GM12878 (cell line): ENCODE measurements around the gene ZBTB16. TPM values are rescaled to one million over a fixed set of nuclear protein-coding genes. Genes with fewer than 3 reads are reported as not detected.

Experiments
- ATAC-seq: fragments of 200-7000 bp; cut with Tn5 transposase; 3 replicates; pipeline ENCODE4 v1.9.1; 2020; ENCODE audit warnings: mild to moderate bottlenecking, moderate library complexity
- BruUV-seq: library from RNA; stranded (reverse); fragments of 400-500 nt; replicated peaks from 2 replicates; lab custom pipeline; 2021; lab: Mats Ljungman, UMichigan
- CTCF ChIA-PET: fragments of 300-600 bp; sonication (Branson Sonifier 250); formaldehyde crosslinking; extraction: SDS; loops from one replicate; lab custom pipeline; 2021; ENCODE audit warnings: inconsistent platforms; lab: Yijun Ruan, JAX
- POLR2A ChIA-PET: fragments of 350-600 bp; formaldehyde crosslinking; extraction: SDS; loops from one replicate; lab custom pipeline; 2021; ENCODE audit warnings: inconsistent platforms; lab: Charles Lee
- RAD21 ChIA-PET: fragments of 300-600 bp; sonication (Branson Sonifier 250); formaldehyde crosslinking; loops from one replicate; lab custom pipeline; 2023; ENCODE audit warnings: antibody characterized with exemption; ENCODE audit not compliant: unreplicated experiment; lab: Charles Lee
- SMC1A ChIA-PET: fragments of 300-600 bp; sonication (Branson Sonifier 250); formaldehyde crosslinking; loops from one replicate; lab custom pipeline; 2023; ENCODE audit not compliant: unreplicated experiment, uncharacterized antibody; lab: Charles Lee
- DNase-seq: peaks from one replicate; pipeline ENCODE4 v3.0.0-alpha.2; 2011; ENCODE audit warnings: low read depth, low spot score
- FAIRE-seq: peaks from 3 replicates; lab custom pipeline; 2011; peaks lifted over from hg19 to GRCh38; lab: Jason Lieb, UNC
- H2AFZ ChIP-seq: 2 replicates; pipeline ENCODE4 v1.6.0; 2011; ENCODE audit warnings: low read depth, low read length, control low read depth; ENCODE audit not compliant: control insufficient read depth
- H3K27ac ChIP-seq: 2 replicates; pipeline ENCODE4 v1.5.1; 2011; ENCODE audit warnings: control low read depth; ENCODE audit not compliant: control insufficient read depth, insufficient read depth
- H3K27me3 ChIP-seq, 2 experiments: replicated peaks in 1 of 2; 2 replicates each; pipeline versions ENCODE4 v1.6.0 to v1.6.1; 2011; ENCODE audit warnings: low read length in 1 of 2; ENCODE audit not compliant: control insufficient read depth in 2 of 2, insufficient read depth in 2 of 2
- H3K36me3 ChIP-seq, 2 experiments: 2 replicates each; pipeline ENCODE4 v1.5.1; 2011; ENCODE audit warnings: low read length in 1 of 2; ENCODE audit not compliant: control insufficient read depth in 2 of 2, insufficient read depth in 2 of 2
- H3K4me1 ChIP-seq: 2 replicates; pipeline ENCODE4 v1.6.1; 2011; ENCODE audit warnings: mild to moderate bottlenecking, low read length, moderate library complexity, mixed read lengths; ENCODE audit not compliant: control insufficient read depth, insufficient read depth
- H3K4me2 ChIP-seq: 2 replicates; pipeline ENCODE4 v1.6.0; 2011; ENCODE audit warnings: control low read depth; ENCODE audit not compliant: control insufficient read depth, insufficient read depth
- H3K4me3 ChIP-seq: fragments of 200-600 bp; sonication (generic); 2 replicates; pipeline ENCODE4 v1.5.1; 2016
- H3K79me2 ChIP-seq: 2 replicates; pipeline ENCODE4 v1.6.0; 2011; ENCODE audit warnings: low read length; ENCODE audit not compliant: control insufficient read depth, insufficient read depth
- H3K9ac ChIP-seq: 2 replicates; pipeline ENCODE4 v1.8.0; 2011; ENCODE audit warnings: low read length, control low read depth, mixed read lengths; ENCODE audit not compliant: control insufficient read depth, insufficient read depth
- H3K9me3 ChIP-seq: replicated peaks from 3 replicates; pipeline ENCODE4 v1.5.1; 2011; ENCODE audit warnings: mild to moderate bottlenecking, low read length; ENCODE audit not compliant: control insufficient read depth, insufficient read depth
- H4K20me1 ChIP-seq: 2 replicates; pipeline ENCODE4 v1.6.0; 2011; ENCODE audit not compliant: control insufficient read depth, insufficient read depth
- ETV6 ChIP-seq, 2 experiments: fragments of 450-650 bp in 1 of 2; IDR thresholded peaks in 1 of 2; conservative IDR thresholded peaks in 1 of 2; 2 replicates each; pipeline ENCODE4 v1.6.1; 2014; ENCODE audit warnings: antibody characterized with exemption in 1 of 2, borderline replicate concordance in 1 of 2, low read depth in 1 of 2, mild to moderate bottlenecking in 1 of 2, moderate library complexity in 1 of 2
- MTA3 ChIP-seq: IDR thresholded peaks from 2 replicates; pipeline ENCODE4 v1.6.1; 2012; ENCODE audit warnings: low read length, inconsistent platforms, borderline replicate concordance
- MXI1 ChIP-seq: fragments of 150-350 bp; IDR thresholded peaks from 2 replicates; pipeline ENCODE4 v1.6.1; 2011; ENCODE audit warnings: low read depth, mild to moderate bottlenecking, inconsistent platforms, low read length, improper control_type of control experiment
- PAX5 ChIP-seq: IDR thresholded peaks from 2 replicates; pipeline ENCODE4 v1.6.1; 2011; ENCODE audit warnings: low read depth, low read length, borderline replicate concordance
- SIN3A ChIP-seq: IDR thresholded peaks from 2 replicates; pipeline ENCODE4 v1.6.1; 2012; ENCODE audit warnings: low read depth, low read length, improper control_type of control experiment
- TBL1XR1 ChIP-seq: IDR thresholded peaks from 2 replicates; pipeline ENCODE4 v1.6.1; 2012; ENCODE audit warnings: low read depth, low read length, improper control_type of control experiment
- TCF3 ChIP-seq: IDR thresholded peaks from 2 replicates; pipeline ENCODE4 v1.6.1; 2012; ENCODE audit warnings: low read depth, mild to moderate bottlenecking, low read length, borderline replicate concordance; ENCODE audit not compliant: insufficient read depth
- WGBS: methylation state at CpG from one replicate; pipeline ENCODE4 v1.1.6; 2016; ENCODE audit warnings: low lambda C conversion rate; ENCODE audit not compliant: insufficient replicate concordance, insufficient coverage; ENCODE audit errors: missing lambda C conversion rate; 5-methylcytosine and 5-hydroxymethylcytosine counted together
- in situ Hi-C: fragments of 300-500 bp; cut with MboI; formaldehyde crosslinking; loops from 9 replicates; pipeline ENCODE4 v1.14.3; 2018; ENCODE audit warnings: mixed read lengths
- intact Hi-C: fragments of 100-400 bp; cut with micrococcal nuclease; formaldehyde crosslinking; loops from one replicate; pipeline ENCODE4 v1.14.2; 2022; ENCODE audit not compliant: unreplicated experiment
- polyA plus RNA-seq, 11 experiments: library from polyadenylated mRNA; depleted of rRNA in 4 of 11; unstranded in 6 of 11; stranded (reverse) in 5 of 11; fragments of >200 nt; fragmentation: Nextera tagmentation in 4 of 11; fragmentation: Illumina TruSeq in 1 of 11; extraction: Ambion mirVana in 4 of 11; extraction: Trizol in 1 of 11; gene quantifications; 1 replicate in 1 of 11; 2 replicates in 10 of 11; pipeline versions ENCODE4 v1.2.1 to v1.2.3, GENCODE V29; 2011 to 2016; ENCODE audit warnings: inconsistent platforms in 2 of 11, missing spikeins in 2 of 11, low read depth in 1 of 11
- total RNA-seq, 4 experiments: library from RNA; depleted of rRNA in 3 of 4; stranded (reverse); fragments of >200 nt in 3 of 4; fragmentation: Illumina TruSeq in 1 of 4; extraction: Trizol in 1 of 4; gene quantifications; 2 replicates each; pipeline versions ENCODE4 v1.2.1 to v1.2.3, GENCODE V29; 2013 to 2021

ZBTB16 gene
- total and polyA plus RNA-seq, 10 of the 15 experiments (the other 5 are each of a cell fraction or from before 2014, with no cell fraction given), result 0.38 TPM; not detected in 9

DNA sequence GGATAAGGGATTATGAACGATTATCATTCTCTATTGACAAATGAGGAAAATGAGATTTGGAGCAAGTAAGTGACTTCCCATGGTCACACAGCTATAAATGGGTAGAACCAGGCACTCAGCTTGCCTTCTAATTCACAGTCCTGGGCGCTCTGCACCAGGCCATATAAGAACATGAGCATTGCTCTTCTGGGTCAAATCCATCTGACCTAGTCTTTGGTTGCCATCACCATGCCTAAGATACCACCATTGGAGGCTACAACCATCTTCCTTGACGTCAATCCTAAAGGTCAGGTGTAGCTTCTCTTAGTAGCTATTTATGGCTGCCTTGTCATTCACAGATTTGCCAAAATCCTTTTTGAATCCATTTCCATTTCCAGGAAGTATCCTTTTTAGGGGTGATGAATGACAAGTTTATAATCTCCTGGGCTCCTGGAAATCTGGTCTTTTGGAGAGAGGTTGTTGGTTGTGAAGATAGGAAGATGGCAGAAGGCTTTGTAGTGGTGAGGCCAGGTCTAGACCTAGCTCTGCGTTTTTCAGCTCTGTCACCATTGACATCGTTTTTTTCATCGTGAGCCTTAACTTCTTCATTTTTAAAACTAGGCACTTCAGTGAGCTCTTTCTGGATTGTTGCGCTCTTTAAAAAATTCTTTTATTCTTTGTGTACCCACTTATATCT lies 11.1 kb downstream of the ZBTB16 start:
- H3K36me3 ChIP-seq, result no peaks in the 10 kb centered on the region
- H3K27me3 ChIP-seq, result no peaks in the 10 kb centered on the region; a peak in 1 of 4 replicates
- SMC1A ChIA-PET, result no interaction called here
- POLR2A ChIA-PET, result no interaction called here
- in situ Hi-C loops, result no loop called here
- H3K4me2 ChIP-seq, result no peak overlapping the region
- no peak for ATAC-seq
- intact Hi-C loops, result no loop called here
- WGBS, result 35% methylated on average over 7 of the region's 7 CpGs
- BruUV-seq, result no TSS peak
- no peak for TF ChIP-seq PAX5
- no peak for TF ChIP-seq TCF3
- no peak for TF ChIP-seq ETV6 (conservative IDR thresholded peaks at IDR 0.05 in 1 of 2, IDR thresholded peaks at IDR 0.05 in 1 of 2; ENCODE audit: borderline replicate concordance in 1 of 2, low read depth in 1 of 2)
- no peaks in the 10 kb centered on the region for H3K9me3 ChIP-seq
- CTCF ChIA-PET, result no interaction called here
- no peak for DNase-seq
- RAD21 ChIA-PET, result no interaction called here
- H3K79me2 ChIP-seq, result no peaks in the 10 kb centered on the region
- no peak overlapping the region for H3K27ac ChIP-seq
- no peaks in the 10 kb centered on the region for H4K20me1 ChIP-seq
- no peaks in the 10 kb centered on the region for H3K4me1 ChIP-seq
- H3K9ac ChIP-seq, result no peak overlapping the region
- FAIRE-seq, result no peak
- H2AFZ ChIP-seq, result no peak overlapping the region
- H3K4me3 ChIP-seq, result no peak overlapping the region

DNA sequence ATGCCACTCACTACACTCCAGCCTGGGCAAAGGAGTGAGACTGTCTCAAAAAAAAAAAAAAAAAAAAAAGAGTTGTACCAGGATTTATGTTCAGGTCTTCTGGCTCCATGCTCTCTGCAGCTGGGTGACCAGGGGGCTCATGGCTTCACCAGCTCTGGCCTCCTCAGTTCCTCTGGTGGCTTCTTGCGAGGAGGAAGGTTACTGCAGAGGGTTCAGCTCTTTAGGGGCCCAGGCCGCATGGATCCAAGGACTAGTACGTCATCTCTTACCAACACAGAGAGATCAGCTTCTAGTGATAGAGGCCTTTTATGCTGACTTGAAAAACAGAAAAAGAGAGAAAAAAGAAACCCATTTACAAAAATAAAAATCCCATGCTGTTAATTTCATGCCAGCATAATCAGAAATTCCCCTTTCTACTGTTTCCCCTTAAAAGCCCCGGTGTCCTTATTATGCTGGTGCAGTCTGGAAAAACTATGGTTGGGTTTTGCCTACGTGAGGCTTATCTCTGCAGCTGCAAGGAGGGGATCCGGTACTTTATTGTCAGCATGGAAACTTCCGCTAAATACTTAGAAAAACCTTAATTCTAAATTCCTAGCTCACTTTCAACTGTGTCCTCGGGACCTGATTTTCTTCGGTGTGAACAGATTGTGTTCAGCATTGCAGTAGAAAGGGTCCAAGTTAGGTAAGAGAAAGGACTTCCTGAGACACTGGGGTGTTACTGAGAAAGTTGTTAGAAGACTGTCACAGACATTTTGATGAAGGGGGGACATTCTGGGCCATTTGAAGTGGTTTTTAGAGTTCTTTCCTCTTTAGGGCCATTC lies 13.7 kb downstream of the ZBTB16 start:
- ATAC-seq, result no peak
- RAD21 ChIA-PET, result no interaction called here

More for the DNA sequence above, 13.7 kb downstream of the ZBTB16 start:
- Histone ChIP-seq H3K9ac (no peak overlapping the region), H3K27me3 (peaks cover 0 to 2% of the 10 kb centered on the region in 2 experiments; a peak in 2 of 4 replicates), H4K20me1 (no peaks in the 10 kb centered on the region), H3K27ac (no peak overlapping the region), H3K9me3 (no peaks in the 10 kb centered on the region), H3K36me3 (no peaks in the 10 kb centered on the region), H3K79me2 (no peaks in the 10 kb centered on the region), H3K4me1 (no peaks in the 10 kb centered on the region), H3K4me2 (no peak overlapping the region), H3K4me3 (no peak overlapping the region), H2AFZ (no peak overlapping the region)
- no TSS peak for BruUV-seq
- intact Hi-C loops (no loop called here), in situ Hi-C loops (no loop called here)
- TF ChIP-seq SIN3A, result no peak
- TF ChIP-seq MTA3, result no peak
- TF ChIP-seq TBL1XR1, result no peak
- no peak for TF ChIP-seq MXI1
- POLR2A ChIA-PET, result no interaction called here
- no peak for FAIRE-seq
- no peak for DNase-seq
- SMC1A ChIA-PET, result interaction anchor here (0.7 kb wide), 1 partner anchor 22 kb away, joined by 3 read pairs; no protein-coding TSS in a partner anchor
- CTCF ChIA-PET, result no interaction called here
- WGBS, result 49% methylated on average over 9 of the region's 9 CpGs
